Sciatic nerve (tissue), 2 donors: ENCODE measurements around the gene EIF2B5. TPM values are rescaled to one million over a fixed set of nuclear protein-coding genes. Genes with fewer than 3 reads are reported as not detected.

Experiments used
- ATAC-seq: fragments of 200-7000 bp; cut with Tn5 transposase; one replicate; pipeline ENCODE4 v1.9.1; 2020; ENCODE audit warnings: mild to moderate bottlenecking, moderate library complexity
- DNase-seq: peaks from one replicate; pipeline ENCODE4 v3.0.0-alpha.2; 2020; ENCODE audit warnings: low spot score
- intact Hi-C: fragments of 100-400 bp; cut with DNase I; formaldehyde crosslinking; loops from one replicate; pipeline ENCODE4 v1.14.2; 2022
- total RNA-seq: library from RNA; stranded (reverse); fragmentation: NEBNext Ultra II Directional; extraction: Animal tissue kit (Norgen Biotek cat#: 25700); gene quantifications from one replicate; pipeline ENCODE4 v1.2.1, GENCODE V29; 2021
- donor health status: DM: no; HTN: no; CAD: no.
- donor health status: DM: no; HTN: no; CAD: no.

EIF2B5 gene
- total RNA-seq, 1 donor from 2014 or later = 30.6 TPM

GRCh38 chr3:184168363-184169120, 33.4 kb downstream of the EIF2B5 start:
- intact Hi-C loops = no loop called here
- ATAC-seq (peak; percentile 13), DNase-seq (peak; percentile 57)

GRCh38 chr3:184169896-184170875, 35.0 kb downstream of the EIF2B5 start:
- intact Hi-C loops = no loop called here
- no peak for ATAC-seq
- DNase-seq = peak; percentile 59

GRCh38 chr3:184171562-184171961, 36.4 kb downstream of the EIF2B5 start:
- ATAC-seq (no peak), DNase-seq (peak; percentile 50)
- intact Hi-C loops = no loop called here

DNA sequence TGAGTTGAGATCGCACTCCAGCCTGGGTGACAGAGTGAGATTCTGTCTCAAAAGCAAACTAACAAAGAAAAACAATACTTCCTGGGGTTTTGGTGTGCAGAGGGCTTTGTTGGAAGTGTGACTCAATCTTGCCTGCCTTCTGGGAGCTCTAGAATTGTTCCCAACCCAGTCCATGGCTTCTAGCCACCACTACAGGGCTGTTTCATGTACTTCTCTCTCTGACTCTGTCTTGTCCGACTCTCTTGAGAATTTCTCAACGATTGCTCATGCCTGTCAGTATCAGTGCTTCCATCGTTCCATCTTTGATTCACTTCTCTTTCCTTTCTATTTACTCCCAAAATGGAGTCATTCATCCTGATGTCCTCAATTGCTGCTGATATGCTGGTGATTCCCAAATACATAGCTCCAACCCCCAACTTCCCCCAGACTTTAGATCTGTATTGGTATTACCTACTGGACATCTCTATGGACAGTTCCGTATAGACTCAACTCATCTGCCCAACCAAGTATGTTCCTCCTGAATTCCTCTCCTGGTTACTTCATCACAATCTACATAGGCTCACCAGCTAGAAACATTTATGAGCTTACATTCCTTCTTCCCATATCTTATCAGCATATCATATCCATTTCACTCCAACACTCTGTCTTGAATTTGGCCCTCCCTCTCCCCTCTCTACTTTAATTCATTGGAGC, 37.7 kb downstream of the EIF2B5 start:
- DNase-seq (peak; percentile 14), ATAC-seq (no peak)
- intact Hi-C loops = no loop called here

- ATAC-seq = no peak
- intact Hi-C loops = no loop called here
Observed at GRCh38 chr3:184173374-184173722, 38.2 kb downstream of the EIF2B5 start.

DNA sequence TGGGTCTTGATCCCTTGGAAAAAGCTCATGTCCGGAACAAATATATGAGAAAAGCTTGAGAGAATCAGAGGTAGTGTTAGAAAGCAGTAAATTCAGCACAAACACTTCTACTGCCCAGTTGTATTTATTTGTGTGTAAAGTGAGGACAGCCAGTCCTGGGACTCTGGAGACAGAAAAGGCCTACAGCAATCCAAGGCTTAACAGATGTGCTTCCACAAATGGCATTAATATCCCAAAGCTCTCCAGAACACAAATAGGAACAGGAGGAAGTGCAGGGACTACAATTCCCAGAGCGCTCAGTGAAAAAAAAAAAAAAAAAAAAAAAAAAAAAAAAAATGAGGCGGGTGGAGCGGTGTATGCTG, 39.1 kb downstream of the EIF2B5 start:
- intact Hi-C loops = no loop called here
- DNase-seq (no peak), ATAC-seq (no peak)

More at GRCh38 chr3:184173374-184173722, 38.2 kb downstream of the EIF2B5 start:
- no peak for DNase-seq

DNA sequence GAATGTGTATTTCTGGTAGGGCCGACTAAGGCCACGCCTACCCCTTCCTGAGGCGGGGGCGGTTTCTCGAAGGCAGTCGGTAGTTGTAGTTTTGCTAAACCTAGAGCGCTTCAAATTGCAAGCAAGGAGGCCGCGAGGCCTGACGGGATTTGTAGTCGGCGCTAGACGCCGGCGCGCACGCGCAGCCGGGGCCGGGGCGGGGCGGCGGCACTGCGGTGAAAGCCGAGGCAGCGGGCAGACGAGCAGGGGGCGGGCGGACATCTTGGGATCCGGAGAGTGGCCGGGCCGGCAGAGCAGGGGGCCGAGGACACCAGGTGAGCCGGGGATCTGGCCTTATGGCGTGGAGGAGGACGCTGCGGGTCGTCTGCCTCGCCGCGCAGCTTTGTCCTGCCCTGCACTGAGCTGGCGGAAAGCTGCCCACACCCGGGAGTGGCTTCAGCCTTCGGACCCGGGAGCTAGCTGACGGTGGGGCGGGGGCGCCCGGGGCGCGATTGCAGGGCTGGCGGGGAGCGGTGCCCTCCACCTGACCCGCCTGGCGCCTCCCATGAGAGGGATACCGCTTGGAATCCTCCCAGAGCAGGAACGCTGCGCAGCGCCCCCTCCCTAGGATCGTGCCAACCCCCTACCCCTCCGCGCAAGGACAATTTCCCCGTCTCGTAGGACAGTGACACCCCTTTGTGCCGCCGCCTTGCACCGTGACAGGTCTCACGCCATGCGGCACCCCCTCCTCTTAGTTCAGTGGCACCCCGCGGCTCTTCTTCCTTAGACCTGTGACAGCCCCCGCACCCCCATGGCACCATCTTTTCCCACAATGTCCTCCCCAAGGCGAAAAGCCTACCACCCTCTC, 39.7 kb downstream of the EIF2B5 start, which contains the start of gene AP2M1:
TSS of gene AP2M1 (plus strand) at position 210 of the 847 bp plus-strand sequence. CDS start 2,139 bp downstream, outside the sequence.
- ATAC-seq = peak; percentile 95
- peak; percentile 98 for DNase-seq
- intact Hi-C loops = no loop called here

DNA sequence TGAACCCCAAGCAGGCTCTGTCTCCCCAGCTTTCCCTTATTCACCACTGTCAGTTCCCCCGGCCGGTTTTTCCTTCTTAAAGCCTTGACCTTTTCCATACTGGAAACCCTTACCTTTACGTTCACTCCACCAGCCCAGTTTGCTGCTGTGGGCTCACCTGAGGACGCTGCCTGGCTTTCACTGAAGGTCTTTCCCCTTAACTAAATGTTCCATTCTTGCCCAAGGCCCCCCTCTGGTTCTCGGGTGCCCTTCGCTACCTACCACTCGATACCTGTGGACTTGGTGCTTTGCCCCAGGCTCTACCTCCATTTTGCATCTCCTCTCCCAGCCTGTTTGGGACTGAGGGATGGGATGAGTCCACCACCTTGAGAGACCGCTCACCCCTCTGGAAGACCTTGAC, 40.3 kb downstream of the EIF2B5 start:
- DNase-seq (no peak), ATAC-seq (no peak)
- intact Hi-C loops = no loop called here

DNA sequence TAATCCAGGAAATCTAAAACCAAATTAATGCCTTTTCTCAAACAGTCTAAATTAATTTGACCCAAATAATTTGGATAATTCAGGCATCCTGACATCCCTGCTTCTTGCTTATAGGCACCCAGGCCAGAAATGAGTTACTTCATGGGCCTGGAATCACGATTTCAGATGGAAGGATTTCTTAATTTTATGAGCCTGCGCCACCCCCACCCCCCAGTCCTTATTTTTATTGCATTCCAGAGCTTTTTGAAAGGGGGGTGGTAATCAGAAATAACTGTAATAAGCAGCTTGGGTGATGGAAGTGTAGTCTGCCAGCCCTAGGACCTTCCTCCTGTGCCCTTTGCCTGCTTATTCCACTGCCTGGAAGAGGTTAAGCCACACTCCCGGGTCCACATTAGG, 40.8 kb downstream of the EIF2B5 start:
- ATAC-seq (no peak), DNase-seq (no peak)
- intact Hi-C loops = no loop called here

- DNase-seq (peak; percentile 82), ATAC-seq (peak; percentile 63)
- intact Hi-C loops = no loop called here
Observed at GRCh38 chr3:184176377-184177330, 41.5 kb downstream of the EIF2B5 start.

DNA sequence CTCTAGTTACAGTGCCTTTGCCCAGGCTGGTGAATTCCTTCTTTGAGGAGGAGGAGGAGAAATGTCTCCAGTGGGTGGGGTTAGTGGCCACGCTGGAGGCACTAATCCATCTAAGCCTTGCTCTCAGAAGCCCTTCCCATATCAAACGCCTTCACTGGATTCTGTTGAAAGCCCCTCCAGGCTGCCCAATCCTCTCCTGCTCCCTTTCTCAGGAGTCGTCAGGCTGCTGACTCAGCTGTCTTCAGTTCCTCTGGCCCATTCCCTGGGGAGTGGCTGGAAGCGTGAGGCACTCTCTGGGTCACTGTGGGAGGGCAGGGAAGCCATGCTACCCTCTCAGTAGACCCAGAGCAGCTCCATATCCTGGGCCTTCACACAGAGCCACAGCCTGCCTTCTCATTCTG, 42.2 kb downstream of the EIF2B5 start:
- DNase-seq = no peak
- ATAC-seq = no peak
- intact Hi-C loops = no loop called here

DNA sequence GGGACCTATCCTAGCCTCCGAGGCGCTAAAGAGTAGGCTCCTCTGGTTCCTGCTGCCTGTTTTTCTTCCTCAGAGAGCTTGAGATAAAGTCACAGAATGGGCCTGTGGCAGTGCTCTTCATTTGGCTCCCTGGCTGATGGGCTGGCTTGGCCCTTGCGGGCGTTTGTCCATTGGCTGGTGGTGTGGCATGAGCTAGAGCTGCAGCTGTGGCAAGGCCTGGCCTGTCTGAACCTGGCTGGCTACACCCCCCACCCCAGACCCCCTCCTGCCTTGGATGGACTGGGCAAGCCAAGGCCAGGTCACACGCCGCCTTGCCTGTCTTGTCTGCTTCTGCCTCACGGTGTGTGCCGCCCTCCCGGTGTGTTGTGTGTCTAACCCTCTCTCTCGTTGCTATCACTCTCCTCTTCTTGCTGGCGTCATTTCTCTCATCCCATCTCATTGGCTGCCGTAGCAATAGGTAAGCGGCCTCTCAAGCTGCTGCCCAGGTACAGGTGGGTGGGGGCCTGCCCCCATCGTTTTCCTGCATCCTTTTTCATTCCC, 42.7 kb downstream of the EIF2B5 start:
- DNase-seq (no peak), ATAC-seq (no peak)
- intact Hi-C loops = no loop called here

GRCh38 chr3:184178521-184179138, 43.5 kb downstream of the EIF2B5 start:
- ATAC-seq (no peak), DNase-seq (no peak)
- intact Hi-C loops = no loop called here

DNA sequence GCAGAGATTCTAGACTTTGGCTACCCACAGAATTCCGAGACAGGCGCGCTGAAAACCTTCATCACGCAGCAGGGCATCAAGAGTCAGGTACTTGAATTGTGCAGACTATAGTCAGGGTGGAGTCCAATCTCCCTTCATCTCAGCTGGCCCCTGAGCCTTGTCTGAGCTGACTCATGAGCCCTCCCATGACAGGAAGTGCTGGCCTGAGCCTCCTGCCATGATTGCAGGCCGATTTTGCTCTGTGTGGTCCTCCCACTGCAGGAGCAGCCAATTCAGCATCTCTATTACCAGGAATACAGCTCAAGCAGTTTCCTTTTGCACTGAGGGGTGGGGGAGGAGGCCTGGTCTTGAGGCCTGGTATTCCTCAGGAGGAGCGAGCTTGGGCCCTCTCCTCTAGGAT, 45.0 kb downstream of the EIF2B5 start:
- no peak for ATAC-seq
- intact Hi-C loops = no loop called here
- DNase-seq = no peak

- intact Hi-C loops = no loop called here
- ATAC-seq (no peak), DNase-seq (peak; percentile 14)
Observed at GRCh38 chr3:184181596-184181995, 46.4 kb downstream of the EIF2B5 start.

DNA sequence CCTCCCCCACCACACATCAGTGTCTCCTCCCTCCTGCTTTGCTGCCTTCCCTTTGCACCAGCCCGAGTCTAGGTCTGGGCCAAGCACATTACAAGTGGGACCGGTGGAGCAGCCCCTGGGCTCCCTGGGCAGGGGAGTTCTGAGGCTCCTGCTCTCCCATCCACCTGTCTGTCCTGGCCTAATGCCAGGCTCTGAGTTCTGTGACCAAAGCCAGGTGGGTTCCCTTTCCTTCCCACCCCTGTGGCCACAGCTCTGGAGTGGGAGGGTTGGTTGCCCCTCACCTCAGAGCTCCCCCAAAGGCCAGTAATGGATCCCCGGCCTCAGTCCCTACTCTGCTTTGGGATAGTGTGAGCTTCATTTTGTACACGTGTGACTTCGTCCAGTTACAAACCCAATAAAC, 48.5 kb downstream of the EIF2B5 start:
- DNase-seq = no peak
- intact Hi-C loops = no loop called here
- no peak for ATAC-seq
